Vagina (tissue), 2 donors: ENCODE data around the gene MDC1. TPM values are rescaled to one million over a fixed set of nuclear protein-coding genes. Genes with fewer than 3 reads are reported as not detected.

Experiments
- DNase-seq, 2 donors: peaks; one replicate each; pipeline ENCODE4 v3.0.0-alpha.2; 2017; ENCODE audit errors: extremely low spot score in 2 of 2
- H3K27ac ChIP-seq: fragments of 200-600 bp; sonication (generic); one replicate; pipeline ENCODE4 v1.5.1; 2019
- H3K27me3 ChIP-seq: fragments of 200-600 bp; sonication (generic); one replicate; pipeline ENCODE4 v1.5.1; 2019
- H3K36me3 ChIP-seq, 2 donors: fragments of 200-600 bp; sonication (generic); one replicate each; pipeline ENCODE4 v1.5.1; 2017 to 2019
- H3K4me1 ChIP-seq: fragments of 200-600 bp; sonication (generic); one replicate; pipeline ENCODE4 v1.5.1; 2019
- H3K4me3 ChIP-seq, 2 donors: fragments of 200-600 bp; sonication (generic); 1 replicate in 1 of 2; 2 replicates in 1 of 2; pipeline ENCODE4 v1.5.1; 2016 to 2019
- H3K9me3 ChIP-seq: fragments of 200-600 bp; sonication (generic); one replicate; pipeline ENCODE4 v1.5.1; 2019
- POLR2A ChIP-seq, 2 donors: fragments of 450-650 bp; IDR thresholded peaks; one replicate each; pipeline ENCODE4 v1.6.1; 2017; ENCODE audit warnings: antibody characterized with exemption in 2 of 2, mild to moderate bottlenecking in 2 of 2, moderate library complexity in 2 of 2
- POLR2AphosphoS5 ChIP-seq, 2 donors: sonication (generic); formaldehyde crosslinking; IDR thresholded peaks; one replicate each; pipeline ENCODE4 v1.9.0; 2017; ENCODE audit warnings: antibody characterized with exemption in 2 of 2, mild to moderate bottlenecking in 2 of 2, low read depth in 1 of 2; ENCODE audit not compliant: insufficient read depth in 1 of 2
- intact Hi-C: fragments of 100-400 bp; cut with DNase I; formaldehyde crosslinking; loops from one replicate; pipeline ENCODE4 v1.15.1; 2023
- total RNA-seq: library from RNA; depleted of rRNA; stranded (reverse); fragments of >200 nt; gene quantifications from one replicate; pipeline ENCODE4 v1.2.3, GENCODE V29; 2016
- TF ChIP-seq, protein P1 (sequence below), 3 experiments: fragments of 450-650 bp in 2 of 3; fragments of 200-600 bp in 1 of 3; sonication (generic) in 1 of 3; IDR thresholded peaks; one replicate each; pipeline ENCODE4 v1.5.1; 2017 to 2019; ENCODE audit warnings: antibody characterized with exemption in 3 of 3, mild to moderate bottlenecking in 2 of 3, moderate library complexity in 2 of 3

Gene MDC1
- total RNA-seq, 1 donor from 2014 or later: 12.3 TPM

GRCh38 chr6:30686908-30687658 is 30.0 kb downstream of the MDC1 start:
- TF ChIP-seq, protein P1, sequence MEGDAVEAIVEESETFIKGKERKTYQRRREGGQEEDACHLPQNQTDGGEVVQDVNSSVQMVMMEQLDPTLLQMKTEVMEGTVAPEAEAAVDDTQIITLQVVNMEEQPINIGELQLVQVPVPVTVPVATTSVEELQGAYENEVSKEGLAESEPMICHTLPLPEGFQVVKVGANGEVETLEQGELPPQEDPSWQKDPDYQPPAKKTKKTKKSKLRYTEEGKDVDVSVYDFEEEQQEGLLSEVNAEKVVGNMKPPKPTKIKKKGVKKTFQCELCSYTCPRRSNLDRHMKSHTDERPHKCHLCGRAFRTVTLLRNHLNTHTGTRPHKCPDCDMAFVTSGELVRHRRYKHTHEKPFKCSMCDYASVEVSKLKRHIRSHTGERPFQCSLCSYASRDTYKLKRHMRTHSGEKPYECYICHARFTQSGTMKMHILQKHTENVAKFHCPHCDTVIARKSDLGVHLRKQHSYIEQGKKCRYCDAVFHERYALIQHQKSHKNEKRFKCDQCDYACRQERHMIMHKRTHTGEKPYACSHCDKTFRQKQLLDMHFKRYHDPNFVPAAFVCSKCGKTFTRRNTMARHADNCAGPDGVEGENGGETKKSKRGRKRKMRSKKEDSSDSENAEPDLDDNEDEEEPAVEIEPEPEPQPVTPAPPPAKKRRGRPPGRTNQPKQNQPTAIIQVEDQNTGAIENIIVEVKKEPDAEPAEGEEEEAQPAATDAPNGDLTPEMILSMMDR (IDR thresholded peaks at IDR 0.05): no peak
- peak in 1 of 2 donors; percentile 43 for TF ChIP-seq POLR2A (IDR thresholded peaks at IDR 0.05)
- TF ChIP-seq POLR2AphosphoS5 (IDR thresholded peaks at IDR 0.05; ENCODE audit: insufficient read depth in 1 of 2, low read depth in 1 of 2): peak; percentile 96 to 98
- Histone ChIP-seq H3K27ac (peak overlapping the region; percentile 92), H3K9me3 (no peaks in the 10 kb centered on the region), H3K36me3 (no peaks in the 10 kb centered on the region), H3K4me1 (peaks cover 70% of the 10 kb centered on the region), H3K4me3 (peak overlapping the region; percentile 93 to 97), H3K27me3 (no peaks in the 10 kb centered on the region)
- DNase-seq: peak in 1 of 2 donors; percentile 99
- intact Hi-C loops: loop anchor here (2.0 to 10.0 kb wide), 3 partner anchors 34 to 198 kb away; partner anchors contain the start of genes DDR1, MRPS18B, PPP1R10 and TUBB

DNA sequence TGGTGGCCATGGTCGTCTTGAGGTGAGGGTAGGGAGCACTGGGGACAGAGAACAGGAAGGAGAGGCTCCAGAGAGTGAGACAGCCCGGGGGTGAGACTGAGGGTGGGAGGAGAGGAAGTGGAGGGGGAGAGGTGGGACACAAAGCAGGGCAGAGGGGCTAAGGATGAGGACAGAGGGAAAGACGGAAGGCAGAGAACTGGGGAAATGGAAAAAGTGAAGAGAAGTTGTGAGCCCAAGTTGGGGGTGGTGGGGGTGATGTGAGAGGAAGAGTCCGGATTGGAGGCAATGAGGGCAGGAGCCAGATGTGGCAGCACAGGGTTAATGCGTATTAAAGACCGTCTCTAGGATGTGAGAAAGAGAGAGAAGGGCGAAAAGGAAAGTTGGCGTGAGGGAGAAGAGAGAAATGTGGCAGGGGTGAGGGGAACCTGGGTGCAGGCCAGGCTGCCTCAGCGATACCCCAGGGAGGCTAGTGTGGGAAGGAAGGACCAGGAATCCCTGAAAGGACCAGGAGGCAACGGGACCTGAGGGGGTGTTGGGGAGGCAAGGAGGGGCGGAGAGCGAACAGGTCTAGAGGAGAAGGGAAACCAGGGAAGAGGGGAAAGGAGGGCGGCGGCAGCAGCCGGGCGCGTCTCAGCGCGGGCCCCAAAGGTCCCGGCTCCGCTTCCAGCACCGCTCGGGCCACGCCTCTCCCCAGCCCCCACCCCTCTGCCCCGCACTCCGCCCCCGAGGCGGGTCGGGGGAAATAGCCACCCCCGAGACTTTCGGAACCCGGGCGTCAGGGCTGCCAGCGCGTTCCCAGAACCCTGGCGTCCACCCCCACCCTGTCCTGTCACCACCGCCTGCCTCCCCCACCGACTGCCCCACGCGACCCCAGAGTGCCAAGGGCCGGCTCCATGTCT is 30.8 kb downstream of the MDC1 start, which contains the start of gene PPP1R18:
PPP1R18 (minus strand) TSS at position 637 of the 899 bp plus-strand sequence; CDS start at position 10, 627 bp downstream.
- no peak for DNase-seq
- TF ChIP-seq POLR2A (IDR thresholded peaks at IDR 0.05) (peak in 1 of 2 donors; percentile 51), POLR2AphosphoS5 (IDR thresholded peaks at IDR 0.05; ENCODE audit: insufficient read depth in 1 of 2, low read depth in 1 of 2) (peak in 1 of 2 donors; percentile 71)
- TF ChIP-seq, protein P1 (IDR thresholded peaks at IDR 0.05): no peak
- no peaks in the 10 kb centered on the region for H3K9me3 ChIP-seq
- intact Hi-C loops: loop anchor here (2.0 to 10.0 kb wide), 3 partner anchors 35 to 199 kb away; partner anchors contain the start of genes DDR1, MRPS18B, PPP1R10 and TUBB
- peak within 1 kb of the TSS; percentile 93 to 97 for H3K4me3 ChIP-seq
- H3K36me3 ChIP-seq: no peaks in the 10 kb centered on the region
- H3K27ac ChIP-seq: peak within 1 kb of the TSS; percentile 92
- peaks cover 78% of the 10 kb centered on the region for H3K4me1 ChIP-seq
- no peaks in the 10 kb centered on the region for H3K27me3 ChIP-seq

DNA sequence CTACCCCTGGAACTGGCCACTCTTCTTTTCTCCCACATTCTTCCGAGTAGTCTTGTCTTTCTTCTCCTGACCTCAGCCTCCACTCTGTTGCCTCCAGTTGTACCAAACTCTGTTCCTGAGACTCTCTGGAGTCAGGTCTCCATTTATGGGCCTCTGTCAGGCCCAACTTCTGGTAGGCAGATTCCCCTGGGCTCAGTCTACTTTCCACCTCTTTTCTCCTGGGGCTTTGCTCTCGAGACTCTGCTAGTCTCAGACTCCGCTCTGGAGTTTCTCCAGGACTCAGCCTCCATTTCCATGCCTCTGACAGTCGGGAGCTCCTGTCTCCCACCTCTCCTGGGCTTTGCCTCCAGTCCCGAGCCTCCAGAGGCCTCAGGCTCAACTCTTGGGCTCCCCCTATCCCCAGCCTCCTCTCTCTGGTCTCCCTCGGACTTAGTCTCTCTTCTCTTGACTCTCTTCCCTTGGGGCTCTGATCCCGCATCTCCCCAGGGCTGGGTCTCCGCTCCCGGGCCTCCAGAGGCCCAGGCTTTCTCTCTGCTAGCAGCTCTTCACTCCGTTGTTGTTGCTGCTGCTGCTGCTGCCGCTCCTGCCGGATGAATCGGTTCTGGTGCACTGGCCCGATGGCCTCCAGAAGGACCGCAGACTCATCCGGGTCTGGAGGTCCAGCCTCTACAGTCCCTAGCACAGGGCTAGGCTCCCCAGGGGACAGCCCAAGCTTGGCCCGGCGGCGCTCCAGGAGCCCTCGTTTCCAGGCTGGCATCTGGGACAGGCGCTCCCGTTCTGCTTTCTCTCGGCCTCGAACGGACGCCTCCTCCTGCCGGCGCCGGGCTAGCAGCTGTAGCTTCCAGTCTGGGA is 31.7 kb downstream of the MDC1 start:
- intact Hi-C loops: loop anchor here (2.0 to 10.0 kb wide), 3 partner anchors 35 to 199 kb away; partner anchors contain the start of genes DDR1, MRPS18B, PPP1R10 and TUBB
- DNase-seq: no peak

More for the DNA sequence above, 31.7 kb downstream of the MDC1 start:
- Histone ChIP-seq H3K27ac (peak overlapping the region; percentile 92), H3K36me3 (no peaks in the 10 kb centered on the region), H3K27me3 (no peaks in the 10 kb centered on the region), H3K9me3 (no peaks in the 10 kb centered on the region), H3K4me1 (peaks cover 86% of the 10 kb centered on the region), H3K4me3 (peak overlapping the region; percentile 93 to 97)
- TF ChIP-seq POLR2A (IDR thresholded peaks at IDR 0.05): no peak
- TF ChIP-seq, protein P1 (IDR thresholded peaks at IDR 0.05): no peak
- no peak for TF ChIP-seq POLR2AphosphoS5 (IDR thresholded peaks at IDR 0.05; ENCODE audit: insufficient read depth in 1 of 2, low read depth in 1 of 2)
